ENCODE results near the gene GLCCI1. TPM values are rescaled to one million over a fixed set of nuclear protein-coding genes. Genes with fewer than 3 reads are reported as not detected.
A peak's percentile ranks its signal among the peaks of the same experiment; 100 is the strongest.

The GLCCI1 gene
- total and polyA plus RNA-seq, 2 of the 13 experiments (the other 11 are each of a cell fraction or from before 2014, with no cell fraction given), result 1.3 to 1.7 TPM

- TF ChIP-seq PRMT3 (CRISPR knock-in tag; IDR thresholded peaks at IDR 0.05; ENCODE audit: borderline replicate concordance, low read depth) (no peak), RFXANK (CRISPR knock-in tag; IDR thresholded peaks at IDR 0.05) (no peak), CENPX (CRISPR knock-in tag; IDR thresholded peaks at IDR 0.05) (no peak), NONO (IDR thresholded peaks at IDR 0.05) (no peak), NONO (CRISPR knock-in tag; conservative IDR thresholded peaks at IDR 0.05) (no peak), KDM1A (CRISPR knock-in tag; IDR thresholded peaks at IDR 0.05) (no peak), NR3C1 (CRISPR knock-in tag; IDR thresholded peaks at IDR 0.05) (no peak), FOXA1 (IDR thresholded peaks at IDR 0.05) (no peak), FOXA1 (CRISPR knock-in tag; IDR thresholded peaks at IDR 0.05) (peak; percentile 58), ZFP91 (CRISPR knock-in tag; IDR thresholded peaks at IDR 0.05; ENCODE audit: borderline replicate concordance) (no peak), HES4 (CRISPR knock-in tag; IDR thresholded peaks at IDR 0.05; ENCODE audit: borderline replicate concordance) (no peak), GPN1 (CRISPR knock-in tag; IDR thresholded peaks at IDR 0.05; ENCODE audit: borderline replicate concordance) (no peak), EP300 (IDR thresholded peaks at IDR 0.05; ENCODE audit: low read depth in 2 of 2, low read length in 2 of 2) (peak in 1 of 2 experiments; percentile 17; a peak in 1 of 4 replicates), EP300 (CRISPR knock-in tag; IDR thresholded peaks at IDR 0.05; ENCODE audit: borderline replicate concordance) (no peak), ZNF614 (CRISPR knock-in tag; IDR thresholded peaks at IDR 0.05; ENCODE audit: borderline replicate concordance) (no peak), FOXK1 (CRISPR knock-in tag; IDR thresholded peaks at IDR 0.05; ENCODE audit: borderline replicate concordance, low read depth) (no peak), ZZZ3 (CRISPR knock-in tag; IDR thresholded peaks at IDR 0.05; ENCODE audit: borderline replicate concordance) (no peak), ZKSCAN5 (CRISPR knock-in tag; IDR thresholded peaks at IDR 0.05) (no peak), MED1 (CRISPR knock-in tag; IDR thresholded peaks at IDR 0.05) (no peak), KDM6A (CRISPR knock-in tag; IDR thresholded peaks at IDR 0.05; ENCODE audit: low read depth) (no peak), FOXP4 (CRISPR knock-in tag; IDR thresholded peaks at IDR 0.05) (0 out of 2 replicates have a peak, but pooled peaks have one; percentile 29), ETS1 (CRISPR knock-in tag; IDR thresholded peaks at IDR 0.05) (no peak), ZNF20 (CRISPR knock-in tag; IDR thresholded peaks at IDR 0.05) (no peak), KDM5A (IDR thresholded peaks at IDR 0.05; ENCODE audit: borderline replicate concordance, low read length) (no peak), HINFP (CRISPR knock-in tag; IDR thresholded peaks at IDR 0.05; ENCODE audit: low read depth) (no peak), ZFP90 (CRISPR knock-in tag; IDR thresholded peaks at IDR 0.05; ENCODE audit: borderline replicate concordance) (no peak)
These were observed 45.8 kb upstream of the GLCCI1 start (continued) for GRCh38 chr7:7922684-7923385.
